HG03280 (cell line): ENCODE measurements around the gene BABAM2.
"Not testable (repeated sequence)": the region's sequence is repeated elsewhere in the genome, so short reads cannot be mapped to it uniquely, and the experiment has no call there.

Source experiments
- ATAC-seq: cut with Tn5 transposase; IDR thresholded peaks from one replicate; pipeline ENCODE4 v1.9.1; 2021; ENCODE audit warnings: mild to moderate bottlenecking, moderate library complexity; ENCODE audit not compliant: unreplicated experiment

Gene BABAM2

DNA sequence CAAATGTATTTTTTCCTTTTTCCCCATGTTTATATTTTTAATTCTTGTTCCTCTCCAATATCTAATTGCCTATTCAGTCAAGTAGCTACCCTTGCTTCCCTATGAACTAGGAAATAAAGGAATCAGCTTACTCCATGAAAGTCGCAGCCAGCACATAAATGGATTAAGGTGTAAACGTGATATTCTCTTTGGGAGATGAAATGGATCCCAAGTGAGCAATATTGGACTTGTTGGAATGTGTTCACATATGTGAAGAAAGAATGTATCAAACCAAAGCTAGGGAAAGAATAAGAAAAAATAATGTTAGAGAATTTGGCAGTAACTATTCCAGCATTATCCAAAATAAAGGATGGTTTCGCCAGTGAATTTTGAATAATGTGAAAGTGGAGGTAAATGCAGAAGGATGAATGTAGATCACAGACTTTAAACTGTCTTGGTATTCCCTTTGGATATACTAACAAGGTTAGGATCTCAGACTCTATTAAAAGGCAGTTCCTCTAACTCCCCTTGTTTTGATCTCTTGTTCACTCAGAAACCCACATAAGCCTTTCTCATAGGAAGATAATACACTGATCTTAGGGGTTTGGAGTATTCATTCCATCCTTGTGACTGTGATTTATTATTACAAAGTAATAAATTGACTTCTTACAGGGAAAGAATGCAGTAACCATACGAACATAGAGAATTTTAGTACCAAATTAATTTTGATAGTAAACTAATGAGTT, 208.1 kb downstream of the BABAM2 start:
- ATAC-seq, result no peak

DNA sequence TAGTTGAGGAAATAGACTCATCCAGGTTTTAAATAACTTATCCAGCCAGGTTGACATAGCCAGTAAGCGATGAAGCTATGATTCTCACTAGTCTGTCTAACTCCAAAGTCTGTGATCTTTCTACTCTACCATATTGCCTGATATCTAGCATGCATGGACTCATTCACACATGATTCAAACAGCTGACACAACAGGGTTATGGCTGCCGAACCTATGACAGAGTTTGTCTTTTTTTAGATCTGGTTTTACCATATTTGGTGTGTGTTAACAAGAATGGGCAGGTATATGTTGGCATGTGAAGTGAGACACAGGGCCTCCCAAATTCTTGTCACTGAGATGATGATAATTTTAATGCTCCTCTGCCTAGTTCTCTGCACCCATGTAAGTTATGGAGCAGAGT, 210.6 kb downstream of the BABAM2 start:
- ATAC-seq, result no peak

DNA sequence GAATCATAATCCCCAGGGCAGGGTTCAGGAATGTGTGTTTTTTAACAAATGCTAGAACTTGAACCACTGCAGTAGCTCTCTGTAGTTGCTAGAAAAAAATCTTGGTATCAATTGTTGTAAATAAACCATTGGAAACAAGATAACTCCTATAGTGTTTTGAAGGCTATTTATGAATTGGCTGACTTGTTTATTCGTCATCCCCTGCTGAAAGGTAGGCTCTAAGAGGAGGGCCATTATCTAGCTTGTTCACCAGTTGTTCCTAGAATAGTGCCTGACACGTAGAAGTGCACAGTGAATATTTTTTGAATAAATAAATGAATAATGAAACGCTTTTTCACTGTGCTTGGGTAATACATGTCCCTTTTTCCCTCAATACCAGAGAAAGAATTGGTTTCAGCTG, 211.4 kb downstream of the BABAM2 start:
- no peak for ATAC-seq

DNA sequence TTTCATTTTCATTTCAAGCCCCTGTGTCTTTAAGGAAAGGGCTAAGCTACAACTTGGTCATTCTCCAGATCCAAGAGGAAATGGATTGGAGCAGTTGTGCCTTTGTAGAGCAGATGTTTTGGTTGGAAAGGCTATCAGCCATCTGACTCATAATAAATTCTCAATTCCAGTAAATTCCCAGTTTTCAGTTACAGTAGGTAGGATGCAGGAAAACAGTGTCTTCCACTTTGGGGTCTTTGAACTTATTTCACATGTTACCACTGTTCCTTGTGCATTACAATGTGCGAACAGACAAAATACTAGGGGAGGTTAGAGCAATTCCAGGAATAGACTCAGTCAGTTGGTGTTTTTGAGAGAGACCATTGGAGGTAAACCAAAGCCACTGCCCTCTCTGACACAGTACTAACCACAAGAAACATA, 211.9 kb downstream of the BABAM2 start:
- no peak for ATAC-seq

DNA sequence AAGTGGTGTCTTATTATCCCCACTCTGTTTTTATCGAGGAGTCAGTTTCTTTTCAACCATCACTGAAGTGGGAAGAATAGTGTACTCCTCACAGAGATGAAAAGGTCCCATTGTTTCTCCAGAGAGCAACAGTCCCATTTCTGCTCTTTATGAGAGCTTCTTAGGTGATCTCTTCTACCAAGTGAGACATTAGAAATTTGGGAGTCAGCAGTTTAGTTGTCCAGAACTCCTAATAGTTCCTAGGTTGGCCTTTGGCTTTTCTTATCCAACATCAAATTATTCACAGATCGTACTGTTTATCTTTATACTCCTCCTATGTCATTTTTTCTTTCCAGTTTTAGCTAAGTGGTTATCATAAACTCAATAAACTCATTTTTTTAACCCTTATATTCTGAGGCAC, 213.1 kb downstream of the BABAM2 start:
- ATAC-seq, result no peak

DNA sequence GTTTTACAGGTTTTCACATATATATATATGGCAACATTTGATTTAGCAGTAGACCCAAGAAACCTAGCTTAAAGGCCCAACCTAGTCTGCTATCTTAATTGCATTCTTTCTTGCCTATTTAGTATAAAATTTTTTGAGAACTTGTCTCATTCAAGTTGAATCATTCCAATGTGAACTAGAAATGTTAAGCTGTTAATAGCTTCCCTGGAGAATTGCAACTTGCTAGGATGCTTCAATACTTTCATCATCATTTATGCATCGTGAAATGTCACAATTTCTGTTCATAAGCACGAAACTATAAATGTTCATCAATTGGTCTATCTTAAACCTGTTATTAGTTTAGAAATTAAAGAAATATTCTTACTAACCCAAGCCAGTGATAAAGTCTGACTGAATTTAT, 217.6 kb downstream of the BABAM2 start:
- no peak for ATAC-seq

DNA sequence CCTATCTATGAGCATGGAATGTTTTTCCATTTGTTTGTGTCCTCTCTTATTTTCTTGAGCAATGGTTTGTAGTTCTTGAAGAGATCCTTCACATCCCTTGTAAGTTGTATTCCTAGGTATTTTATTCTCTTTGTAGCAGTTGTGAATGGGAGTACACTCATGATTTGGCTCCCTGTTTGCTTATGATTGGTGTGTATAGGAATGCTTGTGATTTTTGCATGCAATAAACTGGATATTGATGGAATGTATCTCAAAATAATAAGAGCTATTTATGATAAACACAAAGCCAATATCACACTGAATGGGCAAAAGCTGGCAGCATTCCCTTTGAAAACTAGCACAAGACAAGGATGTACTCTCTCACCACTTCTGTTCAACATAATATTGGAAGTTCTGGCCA, 223.2 kb downstream of the BABAM2 start:
- ATAC-seq, result not testable (repeated sequence)

DNA sequence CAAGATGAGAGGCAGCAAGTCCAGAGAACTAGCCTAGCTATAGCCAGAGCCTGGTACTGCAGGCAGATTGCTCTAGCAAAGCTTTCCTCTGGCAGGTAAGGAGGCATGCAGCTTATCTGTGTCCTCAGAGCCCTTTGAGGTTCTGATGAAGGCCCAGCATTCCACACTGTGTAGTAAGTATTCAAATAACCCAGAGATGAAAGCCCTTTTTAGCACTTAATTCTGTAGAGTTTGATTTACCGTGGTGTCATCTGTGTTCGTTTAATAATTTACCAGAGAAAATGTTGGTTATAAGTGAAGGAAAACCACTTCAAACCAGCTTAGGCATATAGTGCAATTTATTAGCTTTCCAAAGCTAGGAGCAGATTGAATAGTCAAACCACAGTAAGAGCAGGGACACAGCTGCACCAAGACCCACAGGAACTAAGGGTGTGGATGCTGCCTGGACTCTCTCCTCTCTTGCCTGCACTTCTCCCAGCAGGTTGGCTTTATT, 226.6 kb downstream of the BABAM2 start:
- ATAC-seq, result no peak

DNA sequence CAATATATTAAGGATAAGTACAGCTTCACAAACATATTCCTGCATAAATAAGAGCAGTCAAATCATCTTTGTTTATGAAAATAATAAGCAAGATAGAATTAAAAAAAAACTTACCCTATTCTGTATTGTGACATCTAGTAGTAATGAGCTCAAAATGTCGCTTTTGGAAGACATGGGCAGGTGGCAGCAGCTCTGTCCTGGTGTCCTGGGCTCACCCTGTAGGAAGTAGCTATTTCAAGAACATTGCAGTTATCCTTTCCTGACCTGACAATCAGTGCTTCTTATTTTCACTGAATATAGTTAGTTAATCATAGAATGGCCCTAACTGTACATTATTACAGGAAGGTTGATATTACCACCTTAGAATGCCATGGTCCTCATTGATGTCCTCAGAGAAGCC, 229.1 kb downstream of the BABAM2 start:
- no peak for ATAC-seq

DNA sequence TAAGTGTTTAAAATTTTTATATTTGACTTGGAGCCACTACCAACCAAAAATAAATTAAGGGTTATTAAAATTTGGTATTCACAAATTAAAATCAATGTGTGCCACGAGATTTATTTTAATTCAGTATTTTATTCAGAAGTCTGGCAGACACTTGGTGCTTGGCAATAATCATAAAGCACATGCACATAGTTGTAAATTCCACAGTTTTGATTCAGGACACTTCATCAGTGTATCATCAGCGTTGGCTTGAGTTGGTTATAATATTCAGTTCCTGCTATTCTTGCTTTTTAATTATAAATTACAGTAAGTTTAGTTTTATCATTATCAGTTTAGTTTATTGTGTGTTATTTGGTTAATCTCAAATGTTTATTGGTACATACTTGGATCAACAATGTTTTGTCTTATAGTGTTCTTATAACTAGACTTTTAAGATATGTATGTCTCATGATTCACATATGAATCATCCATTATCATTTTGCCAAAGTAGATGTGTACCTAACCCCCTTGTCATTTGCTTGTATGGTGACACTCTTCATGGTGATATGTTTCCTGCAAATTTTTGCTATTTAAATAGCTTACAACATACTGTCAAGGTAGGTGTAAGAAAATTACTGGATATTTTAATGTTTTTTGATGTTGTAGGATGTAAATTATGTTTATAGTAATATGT, 237.9 kb downstream of the BABAM2 start:
- ATAC-seq, result no peak

DNA sequence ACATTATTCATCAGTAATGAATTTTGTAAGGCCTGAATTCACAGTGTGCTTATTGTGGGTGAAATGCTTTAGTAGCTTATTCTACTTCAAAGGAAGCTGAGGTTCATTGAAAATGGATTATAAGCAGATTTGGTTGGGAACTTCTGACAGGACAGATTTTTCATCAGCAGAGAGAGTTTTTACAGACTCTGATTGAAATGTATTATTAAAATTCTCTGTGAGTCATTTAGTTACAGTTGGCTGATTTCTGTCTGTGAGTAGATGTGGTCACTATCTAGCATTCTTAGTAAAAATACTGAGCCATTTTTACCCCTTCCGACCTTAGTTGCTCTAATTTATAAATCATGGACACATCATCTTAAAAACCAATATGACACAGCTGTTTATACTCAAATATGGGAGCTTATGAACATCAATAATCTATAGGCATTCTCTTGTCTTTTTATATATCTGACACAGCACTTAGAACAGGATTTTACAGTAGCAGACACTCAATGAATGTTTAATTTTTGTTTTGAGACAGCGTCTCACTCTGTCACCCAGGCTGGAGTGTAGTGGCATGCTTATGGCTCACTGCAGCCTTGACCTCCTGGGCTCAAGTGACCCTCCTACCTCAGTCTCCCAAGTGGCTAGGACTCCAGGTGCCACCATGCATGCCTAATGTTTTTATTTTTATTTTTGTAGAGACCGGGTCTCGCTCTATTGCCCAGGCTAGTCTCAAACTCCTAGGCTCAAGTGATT, 239.6 kb downstream of the BABAM2 start:
- no peak for ATAC-seq

DNA sequence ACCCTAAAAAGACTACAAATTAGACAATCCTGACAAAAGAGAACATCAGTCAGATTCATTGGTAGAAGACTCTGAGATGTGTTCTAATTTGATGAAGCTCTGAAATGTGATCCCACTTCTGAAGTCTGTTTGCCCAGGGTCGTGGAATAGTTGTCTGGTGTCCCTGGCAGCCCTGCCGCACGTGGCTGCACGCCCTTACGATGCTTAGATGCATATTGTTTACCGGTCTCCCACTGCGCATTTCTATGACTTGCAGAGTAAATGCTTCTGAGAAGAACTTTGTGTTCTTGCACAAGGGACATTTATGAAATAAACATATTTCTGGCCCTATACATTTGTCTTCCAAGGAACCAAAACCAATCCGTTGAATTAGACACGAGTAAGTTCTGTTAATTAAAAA, 243.2 kb downstream of the BABAM2 start:
- no peak for ATAC-seq

DNA sequence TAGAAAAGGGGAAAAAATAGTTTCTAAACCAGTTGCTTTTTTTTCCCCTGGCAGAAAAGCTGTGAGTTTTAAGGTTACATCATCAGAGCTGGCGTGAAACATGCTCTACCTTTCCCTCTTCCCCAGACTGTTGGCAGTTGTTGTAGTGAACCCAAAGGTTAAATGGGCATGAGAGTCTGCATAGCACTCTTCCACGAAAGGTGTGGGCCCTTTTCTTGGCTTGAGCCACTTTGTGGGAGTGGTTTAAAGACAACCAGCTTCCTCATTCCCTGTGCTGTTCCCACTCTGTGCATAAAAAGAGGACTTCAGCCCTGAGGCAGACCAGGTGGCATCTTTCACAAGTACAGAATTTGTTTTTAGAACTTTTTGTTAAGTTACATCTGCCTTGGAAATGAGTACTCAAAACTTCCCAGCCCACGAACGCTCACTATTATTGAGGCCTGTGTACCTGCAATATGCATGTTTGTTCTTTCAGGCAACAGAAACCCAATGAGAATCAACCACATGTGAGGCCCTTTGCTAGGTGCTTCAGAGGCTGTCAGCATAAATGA, 243.8 kb downstream of the BABAM2 start:
- ATAC-seq, result no peak

DNA sequence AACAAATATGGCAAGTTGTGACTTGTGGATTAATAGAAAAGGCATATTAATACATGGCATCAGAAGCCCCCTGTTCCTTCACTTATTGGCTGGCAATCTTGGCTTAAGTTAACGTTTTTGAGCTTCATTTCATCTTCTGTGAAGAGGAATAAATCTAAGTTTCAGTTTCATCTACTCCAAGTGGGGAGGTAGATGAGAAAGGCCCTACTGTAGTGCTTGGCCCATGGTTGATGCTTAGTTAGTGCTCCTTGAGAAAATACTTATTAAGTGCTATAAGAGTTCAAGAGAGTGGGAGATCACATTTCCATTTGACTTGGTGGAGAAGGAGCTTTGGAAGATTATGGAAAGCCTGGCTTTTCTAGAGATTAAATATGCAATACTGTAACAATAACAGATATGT, 244.3 kb downstream of the BABAM2 start:
- ATAC-seq, result no peak

DNA sequence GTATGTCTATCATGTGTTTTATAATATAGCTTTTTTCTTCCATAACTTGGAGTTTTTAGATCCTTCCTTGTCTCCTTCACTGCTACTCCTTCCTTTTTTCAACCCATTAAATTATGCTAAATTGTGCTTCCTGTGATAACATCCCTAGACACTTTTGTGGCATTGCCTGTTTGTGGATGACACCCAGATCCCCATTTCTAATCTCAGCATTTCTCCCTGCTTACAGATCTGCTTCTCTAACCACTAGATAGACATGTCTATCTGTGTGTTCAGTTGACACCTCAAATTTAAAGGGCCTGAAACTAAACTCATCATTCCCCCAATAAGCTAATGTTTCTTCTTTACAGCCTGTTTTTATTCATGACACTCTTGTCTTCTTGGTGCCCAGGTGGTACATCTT, 244.8 kb downstream of the BABAM2 start:
- ATAC-seq, result no peak

DNA sequence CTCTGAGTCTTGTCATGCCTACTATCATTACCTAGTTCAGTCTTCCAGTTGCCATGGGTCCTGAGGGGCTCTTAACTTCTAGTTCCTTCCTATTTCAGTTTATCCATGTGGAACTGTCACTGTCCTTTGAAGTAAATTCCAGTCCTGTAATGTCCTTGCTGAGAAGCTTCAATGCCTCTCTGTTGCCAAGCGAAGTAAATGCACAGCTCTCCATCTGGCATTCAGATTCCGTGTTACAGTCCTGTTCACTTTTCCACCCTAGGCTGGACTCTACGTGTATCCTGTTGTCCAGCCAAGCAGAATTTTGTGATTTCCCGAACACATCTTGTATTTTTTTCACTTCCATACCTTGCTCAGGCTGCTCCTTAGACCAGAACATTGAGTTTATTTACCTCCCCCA, 245.3 kb downstream of the BABAM2 start:
- no peak for ATAC-seq

DNA sequence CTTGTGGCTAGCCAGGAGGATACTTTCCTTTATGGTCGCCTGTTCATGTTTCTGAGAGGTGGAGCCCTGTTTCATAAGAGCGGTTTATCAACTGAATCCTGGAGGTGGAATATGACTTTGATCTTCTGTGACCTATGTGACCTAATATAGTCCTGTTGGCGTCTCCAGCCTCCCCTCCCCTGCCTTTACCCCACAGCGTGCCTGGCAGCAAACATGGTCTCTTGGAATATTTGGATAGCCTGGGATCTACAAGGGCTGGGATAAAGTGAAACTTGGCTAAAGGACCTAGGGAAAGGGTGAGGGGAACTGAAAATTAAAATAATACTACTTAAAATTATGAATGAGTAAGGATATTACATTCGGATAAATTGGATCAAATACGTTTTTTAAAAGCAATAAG, 246.0 kb downstream of the BABAM2 start:
- ATAC-seq, result no peak

DNA sequence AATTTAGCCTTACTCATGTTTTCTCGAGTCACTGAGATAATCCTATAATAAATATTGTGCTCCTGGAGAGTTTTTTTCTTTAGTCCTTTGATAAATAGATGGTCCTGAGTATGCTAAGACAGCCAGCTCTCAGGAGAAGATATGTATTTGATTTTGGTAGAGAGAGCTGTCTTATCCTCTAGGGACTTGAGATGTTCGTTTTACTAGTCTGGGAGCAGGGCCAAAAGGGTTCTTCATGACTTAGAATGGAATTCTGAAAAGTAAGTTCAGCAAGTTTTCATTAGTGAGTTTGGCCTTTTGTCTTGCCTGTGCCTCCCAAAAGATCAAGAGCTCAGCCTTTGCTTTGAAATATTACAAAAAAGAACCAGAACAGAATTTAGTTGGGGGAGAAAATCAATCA, 246.7 kb downstream of the BABAM2 start:
- no peak for ATAC-seq

DNA sequence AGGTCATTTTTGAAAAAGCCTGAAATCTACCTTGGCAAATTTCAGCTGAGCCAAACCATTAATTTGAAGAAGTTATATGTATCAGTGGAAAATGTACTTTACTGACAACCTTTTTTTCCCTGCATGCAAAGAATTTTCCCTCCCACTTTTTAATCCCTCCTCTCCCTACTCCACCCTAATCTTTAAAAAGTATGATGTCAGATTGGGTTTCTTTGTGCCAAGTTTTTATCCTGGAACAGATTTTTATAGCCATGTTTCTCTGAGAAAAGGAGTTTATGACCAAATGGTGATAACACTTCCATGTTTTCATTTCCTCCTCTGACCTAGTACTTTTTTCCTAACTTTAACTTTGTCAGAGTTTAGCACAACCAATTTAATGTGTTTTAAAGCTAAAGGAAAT, 251.9 kb downstream of the BABAM2 start:
- no peak for ATAC-seq

DNA sequence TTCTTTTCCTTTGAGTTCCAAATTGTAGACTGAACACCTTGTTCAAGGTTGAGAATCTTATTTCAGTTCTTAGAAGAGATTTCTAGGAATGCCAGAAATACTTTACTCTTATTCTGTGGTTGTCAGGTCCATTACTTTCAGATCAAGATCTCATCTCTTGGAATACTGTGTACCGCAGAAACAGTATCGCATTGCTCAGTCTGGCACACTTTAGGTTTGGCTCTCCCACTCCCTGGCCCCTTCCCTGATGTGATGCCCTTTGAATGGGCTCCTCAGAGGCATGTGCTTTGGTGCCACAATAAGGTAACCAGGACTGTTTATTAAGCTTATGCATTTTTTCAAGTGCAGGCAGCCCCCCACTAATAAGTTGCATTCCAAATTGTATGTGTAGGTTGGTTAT, 257.5 kb downstream of the BABAM2 start:
- no peak for ATAC-seq

DNA sequence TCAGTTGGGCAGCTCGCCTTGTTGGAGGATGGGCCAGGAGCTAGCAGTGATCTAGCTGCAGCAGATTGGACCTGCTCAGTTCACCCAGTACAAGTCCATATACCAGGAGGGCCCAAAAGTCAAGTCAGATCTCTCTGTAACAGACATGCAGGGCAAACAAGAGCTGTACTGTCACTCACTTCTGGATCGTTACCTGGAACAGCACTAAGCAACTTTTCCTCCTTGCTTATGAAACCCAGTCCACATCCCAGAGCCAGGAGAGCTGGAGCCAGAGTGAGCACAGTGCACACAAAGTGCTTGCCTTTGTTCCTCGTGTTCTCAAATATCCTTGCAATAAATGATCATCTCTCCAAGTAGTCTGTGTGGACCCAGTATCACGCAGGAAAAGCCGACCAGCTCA, 258.0 kb downstream of the BABAM2 start:
- ATAC-seq, result no peak
